HL-60 (cell line): ENCODE results near the gene SLC12A5.

Experiments
- DNase-seq, 2 experiments: peaks; one replicate each; pipeline ENCODE4 v3.0.0-alpha.2; 2010 to 2020; ENCODE audit warnings: low read depth in 1 of 2, low spot score in 1 of 2
- H3K27ac ChIP-seq: fragments of 250-450 bp; sonication (Bioruptor Pico); replicated peaks from 2 replicates; pipeline ENCODE4 v1.5.1; 2020; ENCODE audit warnings: mild to moderate bottlenecking, moderate library complexity
- H3K27me3 ChIP-seq: fragments of 250-450 bp; sonication (Bioruptor Pico); 2 replicates; pipeline ENCODE4 v1.5.1; 2021; ENCODE audit warnings: mild to moderate bottlenecking, moderate library complexity; ENCODE audit not compliant: insufficient read depth, poor library complexity, severe bottlenecking
- H3K4me3 ChIP-seq: replicated peaks from 2 replicates; pipeline ENCODE4 v1.5.1; 2011; ENCODE audit warnings: mild to moderate bottlenecking, control low read depth, low read length; ENCODE audit not compliant: insufficient read depth
- CTCF ChIP-seq: IDR thresholded peaks from one replicate; pipeline ENCODE4 v1.5.1; 2011; ENCODE audit warnings: low read length, control low read depth, inconsistent platforms; ENCODE audit not compliant: insufficient read depth
- GABPA ChIP-seq: IDR thresholded peaks from 2 replicates; pipeline ENCODE4 v1.6.1; 2012; ENCODE audit warnings: low read depth
- POLR2AphosphoS5 ChIP-seq: IDR thresholded peaks from 2 replicates; pipeline ENCODE4 v1.6.1; 2012; ENCODE audit warnings: low read depth
- REST ChIP-seq: IDR thresholded peaks from 2 replicates; pipeline ENCODE4 v1.6.1; 2012; ENCODE audit warnings: low read depth; ENCODE audit not compliant: insufficient replicate concordance
- SPI1 ChIP-seq: IDR thresholded peaks from 2 replicates; pipeline ENCODE4 v1.6.1; 2012; ENCODE audit warnings: low read depth, mild to moderate bottlenecking, borderline replicate concordance

Gene SLC12A5

GRCh38 chr20:46062151-46062550, 33.1 kb downstream of the SLC12A5 start:
- no peak for DNase-seq
- Histone ChIP-seq H3K27ac (no peak overlapping the region), H3K27me3 (no peaks in the 10 kb centered on the region), H3K4me3 (no peak overlapping the region)
- no peak for TF ChIP-seq POLR2AphosphoS5
- no peak for TF ChIP-seq SPI1
- TF ChIP-seq GABPA = no peak
- TF ChIP-seq CTCF = no peak
- TF ChIP-seq REST = no peak

GRCh38 chr20:46062621-46063020, 33.6 kb downstream of the SLC12A5 start:
- no peak for DNase-seq
- no peaks in the 10 kb centered on the region for H3K27me3 ChIP-seq
- no peak overlapping the region for H3K4me3 ChIP-seq
- H3K27ac ChIP-seq = no peak overlapping the region
- TF ChIP-seq GABPA (no peak), CTCF (no peak), REST (no peak), SPI1 (no peak), POLR2AphosphoS5 (no peak)

GRCh38 chr20:46063151-46063550, 34.1 kb downstream of the SLC12A5 start:
- no peaks in the 10 kb centered on the region for H3K27me3 ChIP-seq

More at GRCh38 chr20:46063151-46063550, 34.1 kb downstream of the SLC12A5 start:
- TF ChIP-seq REST (no peak), SPI1 (no peak), POLR2AphosphoS5 (no peak), CTCF (no peak), GABPA (no peak)
- H3K4me3 ChIP-seq = no peak overlapping the region
- DNase-seq = no peak
- H3K27ac ChIP-seq = no peak overlapping the region
